ENCODE measurements around the gene APOA5. TPM values are rescaled to one million over a fixed set of nuclear protein-coding genes. Genes with fewer than 3 reads are reported as not detected.

APOA5 gene
- total and polyA plus RNA-seq, 2 of the 13 experiments (the other 11 are each of a cell fraction or from before 2014, with no cell fraction given), result 44.0 to 49.1 TPM

DNA sequence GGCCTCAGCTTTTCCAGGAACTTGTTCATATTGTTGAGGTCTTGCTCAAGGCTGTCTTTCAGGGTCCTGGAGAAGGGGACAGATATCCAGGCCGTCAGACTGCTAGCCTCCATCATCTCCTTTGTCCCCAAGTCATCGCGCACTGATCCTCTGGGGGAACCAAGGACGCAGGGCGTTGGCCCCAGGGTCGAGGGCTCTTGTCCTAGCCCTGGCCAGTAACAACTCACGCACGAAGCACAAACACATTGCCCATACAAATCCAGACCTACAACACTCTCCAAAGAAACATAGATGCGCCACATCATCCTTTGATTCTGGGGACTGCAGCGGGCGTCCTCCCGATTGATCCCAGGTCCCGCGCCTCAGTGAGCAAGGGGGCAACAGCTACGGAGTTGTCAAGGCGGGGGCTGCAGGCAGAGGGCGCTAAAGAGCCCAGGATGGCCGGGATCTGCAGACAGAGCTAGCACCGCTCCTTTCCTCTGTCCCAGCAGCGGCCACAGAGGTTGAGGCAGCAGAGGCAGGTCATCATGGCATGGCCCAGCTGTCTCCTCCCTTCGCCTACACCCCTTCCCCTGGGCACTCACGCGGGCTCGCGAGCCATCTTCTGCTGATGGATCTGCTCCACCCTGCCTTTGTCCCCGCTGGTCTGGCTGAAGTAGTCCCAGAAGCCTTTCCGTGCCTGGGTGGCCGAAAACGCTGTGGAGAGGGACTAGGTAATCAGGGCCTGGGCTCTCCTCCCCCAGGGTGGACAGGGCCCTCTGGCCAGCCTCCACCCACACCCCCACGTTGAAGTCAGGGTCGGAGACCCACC lies 472 bp downstream of the APOA5 start (continued):
- TF ChIP-seq, protein P1, sequence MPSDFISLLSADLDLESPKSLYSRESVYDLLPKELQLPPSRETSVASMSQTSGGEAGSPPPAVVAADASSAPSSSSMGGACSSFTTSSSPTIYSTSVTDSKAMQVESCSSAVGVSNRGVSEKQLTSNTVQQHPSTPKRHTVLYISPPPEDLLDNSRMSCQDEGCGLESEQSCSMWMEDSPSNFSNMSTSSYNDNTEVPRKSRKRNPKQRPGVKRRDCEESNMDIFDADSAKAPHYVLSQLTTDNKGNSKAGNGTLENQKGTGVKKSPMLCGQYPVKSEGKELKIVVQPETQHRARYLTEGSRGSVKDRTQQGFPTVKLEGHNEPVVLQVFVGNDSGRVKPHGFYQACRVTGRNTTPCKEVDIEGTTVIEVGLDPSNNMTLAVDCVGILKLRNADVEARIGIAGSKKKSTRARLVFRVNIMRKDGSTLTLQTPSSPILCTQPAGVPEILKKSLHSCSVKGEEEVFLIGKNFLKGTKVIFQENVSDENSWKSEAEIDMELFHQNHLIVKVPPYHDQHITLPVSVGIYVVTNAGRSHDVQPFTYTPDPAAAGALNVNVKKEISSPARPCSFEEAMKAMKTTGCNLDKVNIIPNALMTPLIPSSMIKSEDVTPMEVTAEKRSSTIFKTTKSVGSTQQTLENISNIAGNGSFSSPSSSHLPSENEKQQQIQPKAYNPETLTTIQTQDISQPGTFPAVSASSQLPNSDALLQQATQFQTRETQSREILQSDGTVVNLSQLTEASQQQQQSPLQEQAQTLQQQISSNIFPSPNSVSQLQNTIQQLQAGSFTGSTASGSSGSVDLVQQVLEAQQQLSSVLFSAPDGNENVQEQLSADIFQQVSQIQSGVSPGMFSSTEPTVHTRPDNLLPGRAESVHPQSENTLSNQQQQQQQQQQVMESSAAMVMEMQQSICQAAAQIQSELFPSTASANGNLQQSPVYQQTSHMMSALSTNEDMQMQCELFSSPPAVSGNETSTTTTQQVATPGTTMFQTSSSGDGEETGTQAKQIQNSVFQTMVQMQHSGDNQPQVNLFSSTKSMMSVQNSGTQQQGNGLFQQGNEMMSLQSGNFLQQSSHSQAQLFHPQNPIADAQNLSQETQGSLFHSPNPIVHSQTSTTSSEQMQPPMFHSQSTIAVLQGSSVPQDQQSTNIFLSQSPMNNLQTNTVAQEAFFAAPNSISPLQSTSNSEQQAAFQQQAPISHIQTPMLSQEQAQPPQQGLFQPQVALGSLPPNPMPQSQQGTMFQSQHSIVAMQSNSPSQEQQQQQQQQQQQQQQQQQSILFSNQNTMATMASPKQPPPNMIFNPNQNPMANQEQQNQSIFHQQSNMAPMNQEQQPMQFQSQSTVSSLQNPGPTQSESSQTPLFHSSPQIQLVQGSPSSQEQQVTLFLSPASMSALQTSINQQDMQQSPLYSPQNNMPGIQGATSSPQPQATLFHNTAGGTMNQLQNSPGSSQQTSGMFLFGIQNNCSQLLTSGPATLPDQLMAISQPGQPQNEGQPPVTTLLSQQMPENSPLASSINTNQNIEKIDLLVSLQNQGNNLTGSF (CRISPR knock-in tag; IDR thresholded peaks at IDR 0.05), result no peak
- no peak for TF ChIP-seq ONECUT2 (CRISPR knock-in tag; IDR thresholded peaks at IDR 0.05)
- TF ChIP-seq ZMYM3 (CRISPR knock-in tag; IDR thresholded peaks at IDR 0.05), result peak; percentile 41; the same call in 1 of the 2 replicates
- TF ChIP-seq EZH2 (conservative IDR thresholded peaks at IDR 0.05; ENCODE audit: low read depth, low read length), result no peak
- TF ChIP-seq ZBTB21 (CRISPR knock-in tag; IDR thresholded peaks at IDR 0.05), result no peak
- no peak for TF ChIP-seq SMARCC2 (IDR thresholded peaks at IDR 0.05)
- no peak for TF ChIP-seq ERF (CRISPR knock-in tag; IDR thresholded peaks at IDR 0.05)
- 0 out of 2 replicates have a peak, but pooled peaks have one; percentile 49 for TF ChIP-seq ZNF441 (CRISPR knock-in tag; IDR thresholded peaks at IDR 0.05; ENCODE audit: borderline replicate concordance)
- TF ChIP-seq, protein P2, sequence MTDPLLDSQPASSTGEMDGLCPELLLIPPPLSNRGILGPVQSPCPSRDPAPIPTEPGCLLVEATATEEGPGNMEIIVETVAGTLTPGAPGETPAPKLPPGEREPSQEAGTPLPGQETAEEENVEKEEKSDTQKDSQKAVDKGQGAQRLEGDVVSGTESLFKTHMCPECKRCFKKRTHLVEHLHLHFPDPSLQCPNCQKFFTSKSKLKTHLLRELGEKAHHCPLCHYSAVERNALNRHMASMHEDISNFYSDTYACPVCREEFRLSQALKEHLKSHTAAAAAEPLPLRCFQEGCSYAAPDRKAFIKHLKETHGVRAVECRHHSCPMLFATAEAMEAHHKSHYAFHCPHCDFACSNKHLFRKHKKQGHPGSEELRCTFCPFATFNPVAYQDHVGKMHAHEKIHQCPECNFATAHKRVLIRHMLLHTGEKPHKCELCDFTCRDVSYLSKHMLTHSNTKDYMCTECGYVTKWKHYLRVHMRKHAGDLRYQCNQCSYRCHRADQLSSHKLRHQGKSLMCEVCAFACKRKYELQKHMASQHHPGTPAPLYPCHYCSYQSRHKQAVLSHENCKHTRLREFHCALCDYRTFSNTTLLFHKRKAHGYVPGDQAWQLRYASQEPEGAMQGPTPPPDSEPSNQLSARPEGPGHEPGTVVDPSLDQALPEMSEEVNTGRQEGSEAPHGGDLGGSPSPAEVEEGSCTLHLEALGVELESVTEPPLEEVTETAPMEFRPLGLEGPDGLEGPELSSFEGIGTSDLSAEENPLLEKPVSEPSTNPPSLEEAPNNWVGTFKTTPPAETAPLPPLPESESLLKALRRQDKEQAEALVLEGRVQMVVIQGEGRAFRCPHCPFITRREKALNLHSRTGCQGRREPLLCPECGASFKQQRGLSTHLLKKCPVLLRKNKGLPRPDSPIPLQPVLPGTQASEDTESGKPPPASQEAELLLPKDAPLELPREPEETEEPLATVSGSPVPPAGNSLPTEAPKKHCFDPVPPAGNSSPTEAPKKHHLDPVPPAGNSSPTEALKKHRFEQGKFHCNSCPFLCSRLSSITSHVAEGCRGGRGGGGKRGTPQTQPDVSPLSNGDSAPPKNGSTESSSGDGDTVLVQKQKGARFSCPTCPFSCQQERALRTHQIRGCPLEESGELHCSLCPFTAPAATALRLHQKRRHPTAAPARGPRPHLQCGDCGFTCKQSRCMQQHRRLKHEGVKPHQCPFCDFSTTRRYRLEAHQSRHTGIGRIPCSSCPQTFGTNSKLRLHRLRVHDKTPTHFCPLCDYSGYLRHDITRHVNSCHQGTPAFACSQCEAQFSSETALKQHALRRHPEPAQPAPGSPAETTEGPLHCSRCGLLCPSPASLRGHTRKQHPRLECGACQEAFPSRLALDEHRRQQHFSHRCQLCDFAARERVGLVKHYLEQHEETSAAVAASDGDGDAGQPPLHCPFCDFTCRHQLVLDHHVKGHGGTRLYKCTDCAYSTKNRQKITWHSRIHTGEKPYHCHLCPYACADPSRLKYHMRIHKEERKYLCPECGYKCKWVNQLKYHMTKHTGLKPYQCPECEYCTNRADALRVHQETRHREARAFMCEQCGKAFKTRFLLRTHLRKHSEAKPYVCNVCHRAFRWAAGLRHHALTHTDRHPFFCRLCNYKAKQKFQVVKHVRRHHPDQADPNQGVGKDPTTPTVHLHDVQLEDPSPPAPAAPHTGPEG (CRISPR knock-in tag; IDR thresholded peaks at IDR 0.05), result 0 out of 2 replicates have a peak, but pooled peaks have one; percentile 25
- TF ChIP-seq TCF7 (IDR thresholded peaks at IDR 0.05; ENCODE audit: low read depth), result no peak
- TF ChIP-seq FOXP1 (IDR thresholded peaks at IDR 0.05), result no peak
- no peak for TF ChIP-seq FOXP1 (CRISPR knock-in tag; IDR thresholded peaks at IDR 0.05)
- TF ChIP-seq BORCS8-MEF2B (CRISPR knock-in tag; IDR thresholded peaks at IDR 0.05), result peak; percentile 82
- peak; percentile 97 for TF ChIP-seq STAG1 (CRISPR knock-in tag; IDR thresholded peaks at IDR 0.05)
- 0 out of 2 replicates have a peak, but pooled peaks have one; percentile 41 for TF ChIP-seq HOXD1 (CRISPR knock-in tag; IDR thresholded peaks at IDR 0.05)
- no peak for TF ChIP-seq ZBTB1 (CRISPR knock-in tag; IDR thresholded peaks at IDR 0.05; ENCODE audit: borderline replicate concordance)
- no peak for TF ChIP-seq KDM5A (IDR thresholded peaks at IDR 0.05; ENCODE audit: borderline replicate concordance, low read length)
- TF ChIP-seq KDM5B (CRISPR knock-in tag; IDR thresholded peaks at IDR 0.05; ENCODE audit: borderline replicate concordance), result peak; percentile 82; the same call in 1 of the 2 replicates
- TF ChIP-seq ZNF431 (CRISPR knock-in tag; IDR thresholded peaks at IDR 0.05; ENCODE audit: borderline replicate concordance, low read depth), result no peak
- TF ChIP-seq ELF3 (CRISPR knock-in tag; IDR thresholded peaks at IDR 0.05), result peak; percentile 26; the same call in 1 of the 2 replicates
- no peak for TF ChIP-seq SATB2 (CRISPR knock-in tag; IDR thresholded peaks at IDR 0.05)

Data from HepG2 (cell line).